Eye (tissue), 1 donor: ENCODE data around the gene SARS1.
A peak's percentile ranks its signal among the peaks of the same experiment; 100 is the strongest.

Experiments used
- DNase-seq: peaks from one replicate; pipeline ENCODE4 v3.0.0-alpha.2; 2015

The SARS1 gene

DNA sequence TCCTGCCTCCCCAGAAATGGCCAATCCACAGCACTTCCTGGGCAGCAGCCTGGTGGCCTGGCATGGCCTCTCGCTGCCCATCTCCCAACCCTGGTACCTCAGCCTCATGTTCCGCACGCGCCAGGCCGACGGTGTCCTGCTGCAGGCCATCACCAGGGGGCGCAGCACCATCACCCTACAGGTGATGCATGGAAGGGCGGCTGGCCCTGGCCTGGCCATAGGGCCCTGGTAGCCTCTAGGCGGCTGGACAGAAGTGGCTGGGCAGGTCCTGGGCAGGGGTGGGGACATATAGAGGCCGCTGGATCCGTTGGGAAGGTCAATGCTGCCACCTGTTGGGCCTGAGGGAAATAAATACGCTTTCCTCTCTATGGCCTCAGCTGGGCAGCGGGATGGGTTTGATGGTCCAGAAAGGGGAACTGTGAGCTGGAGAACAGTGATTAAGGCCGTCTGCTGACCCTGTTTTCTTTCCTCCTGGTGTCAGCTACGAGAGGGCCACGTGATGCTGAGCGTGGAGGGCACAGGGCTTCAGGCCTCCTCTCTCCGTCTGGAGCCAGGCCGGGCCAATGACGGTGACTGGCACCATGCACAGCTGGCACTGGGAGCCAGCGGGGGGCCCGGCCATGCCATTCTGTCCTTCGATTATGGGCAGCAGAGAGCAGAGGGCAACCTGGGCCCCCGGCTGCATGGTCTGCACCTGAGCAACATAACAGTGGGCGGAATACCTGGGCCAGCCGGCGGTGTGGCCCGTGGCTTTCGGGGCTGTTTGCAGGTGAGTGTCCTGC is 50.1 kb downstream of the SARS1 start:
- DNase-seq = peak; percentile 90

DNA sequence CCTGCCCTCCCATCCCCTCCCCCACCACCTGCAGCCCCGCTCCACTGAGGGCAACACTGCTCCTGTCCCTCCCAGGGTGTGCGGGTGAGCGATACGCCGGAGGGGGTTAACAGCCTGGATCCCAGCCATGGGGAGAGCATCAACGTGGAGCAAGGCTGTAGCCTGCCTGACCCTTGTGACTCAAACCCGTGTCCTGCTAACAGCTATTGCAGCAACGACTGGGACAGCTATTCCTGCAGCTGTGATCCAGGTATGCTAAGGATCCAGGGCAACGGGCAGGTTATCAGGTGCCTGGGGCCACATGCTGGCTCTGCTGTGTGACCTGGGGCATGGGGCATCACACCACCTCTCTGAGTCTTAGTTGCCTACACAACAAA is 50.6 kb downstream of the SARS1 start:
- DNase-seq = no peak

DNA sequence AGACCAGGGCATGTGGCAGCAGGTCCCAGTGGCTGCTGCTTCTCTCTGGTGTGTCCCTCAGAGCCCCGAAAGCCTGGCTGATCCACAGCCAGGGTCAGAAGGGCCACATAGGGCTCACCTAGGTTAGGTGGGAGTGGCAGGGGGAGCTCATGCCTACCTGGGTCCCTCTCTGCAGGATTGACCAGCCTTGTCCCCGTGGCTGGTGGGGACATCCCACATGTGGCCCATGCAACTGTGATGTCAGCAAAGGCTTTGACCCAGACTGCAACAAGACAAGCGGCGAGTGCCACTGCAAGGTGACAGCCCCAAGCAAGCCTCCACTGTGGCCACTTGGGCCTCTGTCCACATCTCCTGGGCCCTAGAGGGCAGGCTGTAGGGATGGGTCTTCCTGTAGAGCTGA is 51.3 kb downstream of the SARS1 start:
- DNase-seq = no peak

DNA sequence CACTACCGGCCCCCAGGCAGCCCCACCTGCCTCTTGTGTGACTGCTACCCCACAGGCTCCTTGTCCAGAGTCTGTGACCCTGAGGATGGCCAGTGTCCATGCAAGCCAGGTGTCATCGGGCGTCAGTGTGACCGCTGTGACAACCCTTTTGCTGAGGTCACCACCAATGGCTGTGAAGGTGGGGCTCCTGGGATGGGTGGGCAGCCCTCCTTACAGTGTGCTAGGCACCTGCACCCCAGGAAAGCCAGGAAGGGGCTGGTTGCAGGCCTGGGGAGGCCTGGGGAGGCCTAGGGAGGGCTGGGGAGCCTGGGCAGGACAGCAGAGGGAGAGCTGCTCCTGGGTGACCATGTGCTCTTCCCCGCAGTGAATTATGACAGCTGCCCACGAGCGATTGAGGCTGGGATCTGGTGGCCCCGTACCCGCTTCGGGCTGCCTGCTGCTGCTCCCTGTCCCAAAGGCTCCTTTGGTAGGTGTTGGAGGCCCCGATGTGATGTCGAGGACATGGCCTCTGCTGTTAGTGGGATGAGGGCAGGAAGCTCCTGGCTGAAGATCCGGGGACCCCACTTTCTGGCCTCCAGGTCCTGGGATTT is 52.1 kb downstream of the SARS1 start:
- no peak for DNase-seq

DNA sequence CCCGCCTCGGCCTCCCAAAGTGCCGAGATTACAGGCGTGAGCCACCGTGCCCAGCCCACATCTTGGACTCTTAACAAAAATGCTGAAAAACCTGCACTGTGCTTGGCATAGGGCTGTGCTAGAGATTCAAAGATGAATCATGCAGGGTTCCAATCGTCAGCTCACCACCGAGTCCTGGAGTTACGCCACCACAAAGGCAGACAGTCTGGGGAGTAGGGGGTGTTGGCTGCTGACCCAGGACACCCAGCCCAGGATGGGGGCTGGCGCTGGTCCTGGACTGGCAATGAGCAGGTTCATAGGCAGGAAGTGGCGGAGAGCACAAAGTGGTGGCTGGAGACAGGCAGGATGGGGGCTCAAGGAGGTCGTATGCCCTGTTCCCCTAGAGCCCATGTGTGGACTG is 53.2 kb downstream of the SARS1 start:
- no peak for DNase-seq

DNA sequence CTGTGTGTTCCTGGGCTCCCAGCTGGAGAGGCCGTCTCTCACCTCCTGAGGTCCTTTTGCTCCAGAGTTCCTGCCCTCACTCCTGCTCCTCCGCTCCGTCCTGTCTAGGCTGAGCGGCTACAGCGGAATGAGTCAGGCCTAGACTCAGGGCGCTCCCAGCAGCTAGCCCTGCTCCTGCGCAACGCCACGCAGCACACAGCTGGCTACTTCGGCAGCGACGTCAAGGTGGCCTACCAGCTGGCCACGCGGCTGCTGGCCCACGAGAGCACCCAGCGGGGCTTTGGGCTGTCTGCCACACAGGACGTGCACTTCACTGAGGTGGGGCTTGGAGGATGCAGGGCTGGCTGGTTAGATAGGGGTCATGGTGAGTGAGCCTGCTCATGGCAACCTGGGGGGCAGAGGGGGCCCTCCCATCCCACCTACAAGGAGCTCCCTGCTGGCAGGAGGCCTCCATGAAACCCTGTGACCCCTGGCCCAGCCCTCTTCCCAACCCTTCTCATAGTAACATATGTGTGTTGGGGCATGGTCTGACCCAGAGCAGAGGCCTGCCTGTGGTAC is 54.1 kb downstream of the SARS1 start:
- no peak for DNase-seq

DNA sequence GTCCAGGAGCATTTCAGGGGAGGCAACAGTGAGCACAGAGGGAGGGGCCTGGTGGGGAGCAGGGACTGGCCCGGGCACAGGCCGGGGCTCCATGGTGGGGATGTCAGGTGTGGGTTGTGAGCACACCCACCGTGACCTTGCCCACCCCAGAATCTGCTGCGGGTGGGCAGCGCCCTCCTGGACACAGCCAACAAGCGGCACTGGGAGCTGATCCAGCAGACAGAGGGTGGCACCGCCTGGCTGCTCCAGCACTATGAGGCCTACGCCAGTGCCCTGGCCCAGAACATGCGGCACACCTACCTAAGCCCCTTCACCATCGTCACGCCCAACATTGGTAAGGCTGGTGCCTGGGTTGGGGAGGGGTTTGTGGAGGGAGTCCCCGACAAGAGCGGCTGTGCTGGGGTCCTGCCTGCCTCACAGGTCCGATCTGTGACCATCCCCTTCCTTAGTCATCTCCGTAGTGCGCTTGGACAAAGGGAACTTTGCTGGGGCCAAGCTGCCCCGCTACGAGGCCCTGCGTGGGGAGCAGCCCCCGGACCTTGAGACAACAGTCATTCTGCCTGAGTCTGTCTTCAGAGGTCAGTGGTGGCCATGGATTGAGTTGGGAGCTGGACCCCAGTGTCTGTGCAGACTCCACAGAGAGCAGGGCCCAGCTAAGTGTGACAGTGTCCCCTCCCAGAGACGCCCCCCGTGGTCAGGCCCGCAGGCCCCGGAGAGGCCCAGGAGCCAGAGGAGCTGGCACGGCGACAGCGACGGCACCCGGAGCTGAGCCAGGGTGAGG is 54.9 kb downstream of the SARS1 start:
- no peak for DNase-seq

DNA sequence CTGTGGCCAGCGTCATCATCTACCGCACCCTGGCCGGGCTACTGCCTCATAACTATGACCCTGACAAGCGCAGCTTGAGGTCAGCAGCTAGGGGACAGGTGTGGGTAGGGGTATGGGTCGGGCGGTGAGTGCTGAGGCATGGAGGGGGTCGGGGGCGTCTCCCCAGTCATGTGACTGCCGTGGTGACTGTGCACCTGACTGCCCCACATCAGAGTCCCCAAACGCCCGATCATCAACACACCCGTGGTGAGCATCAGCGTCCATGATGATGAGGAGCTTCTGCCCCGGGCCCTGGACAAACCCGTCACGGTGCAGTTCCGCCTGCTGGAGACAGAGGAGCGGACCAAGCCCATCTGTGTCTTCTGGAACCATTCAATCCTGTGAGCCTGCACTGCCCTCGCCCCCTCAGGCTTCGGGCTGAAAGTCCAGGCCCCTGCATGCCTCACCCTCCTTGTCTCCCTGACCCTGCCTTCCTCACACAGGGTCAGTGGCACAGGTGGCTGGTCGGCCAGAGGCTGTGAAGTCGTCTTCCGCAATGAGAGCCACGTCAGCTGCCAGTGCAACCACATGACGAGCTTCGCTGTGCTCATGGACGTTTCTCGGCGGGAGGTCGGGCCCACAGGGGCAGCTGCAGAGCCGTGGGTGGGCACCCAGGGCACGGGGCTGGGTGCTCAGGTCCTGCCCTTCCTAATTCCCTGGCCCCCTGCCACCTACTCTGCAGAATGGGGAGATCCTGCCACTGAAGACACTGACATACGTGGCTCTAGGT is 55.7 kb downstream of the SARS1 start:
- DNase-seq = no peak

DNA sequence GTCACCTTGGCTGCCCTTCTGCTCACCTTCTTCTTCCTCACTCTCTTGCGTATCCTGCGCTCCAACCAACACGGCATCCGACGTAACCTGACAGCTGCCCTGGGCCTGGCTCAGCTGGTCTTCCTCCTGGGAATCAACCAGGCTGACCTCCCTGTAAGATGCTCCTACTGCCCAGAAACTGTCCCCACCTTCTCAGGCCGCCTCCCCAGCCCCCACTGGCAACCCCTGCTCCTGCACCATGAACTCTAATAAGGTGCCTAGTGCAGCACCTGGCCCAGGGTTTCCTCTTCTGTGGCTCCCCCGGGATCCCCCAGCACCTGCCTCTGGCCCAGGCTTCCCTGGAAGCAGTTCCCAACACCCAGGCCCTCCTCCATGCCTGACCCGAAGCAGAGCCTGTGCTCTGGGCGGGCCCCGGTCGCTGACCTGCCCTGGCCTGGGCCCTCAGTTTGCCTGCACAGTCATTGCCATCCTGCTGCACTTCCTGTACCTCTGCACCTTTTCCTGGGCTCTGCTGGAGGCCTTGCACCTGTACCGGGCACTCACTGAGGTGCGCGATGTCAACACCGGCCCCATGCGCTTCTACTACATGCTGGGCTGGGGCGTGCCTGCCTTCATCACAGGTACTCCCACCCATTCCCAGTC is 56.4 kb downstream of the SARS1 start:
- no peak for DNase-seq

DNA sequence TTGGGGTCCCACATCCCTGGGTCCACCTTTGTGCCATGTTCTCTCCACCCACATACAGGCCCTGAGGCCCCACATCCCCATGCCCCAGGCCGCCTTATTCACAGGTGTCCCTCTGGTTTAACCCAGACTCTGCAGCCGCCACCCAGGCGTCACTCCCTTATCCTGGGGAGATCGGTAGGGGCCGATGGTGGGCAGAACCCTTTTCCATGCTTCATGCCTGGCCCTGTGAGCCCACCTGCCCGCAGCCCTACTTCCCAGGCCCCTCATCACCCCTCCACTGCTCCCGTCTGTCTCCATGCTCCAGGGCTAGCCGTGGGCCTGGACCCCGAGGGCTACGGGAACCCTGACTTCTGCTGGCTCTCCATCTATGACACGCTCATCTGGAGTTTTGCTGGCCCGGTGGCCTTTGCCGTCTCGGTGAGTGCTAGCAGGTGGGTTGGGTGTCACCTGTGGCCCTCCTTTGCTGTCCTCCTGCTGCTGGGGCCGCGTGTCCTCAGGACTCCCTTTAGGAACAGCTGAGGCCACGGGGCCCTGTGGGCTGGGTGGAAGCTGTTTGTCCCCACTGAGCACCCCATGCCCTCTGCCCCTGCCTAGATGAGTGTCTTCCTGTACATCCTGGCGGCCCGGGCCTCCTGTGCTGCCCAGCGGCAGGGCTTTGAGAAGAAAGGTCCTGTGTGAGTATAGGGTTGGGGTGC is 57.1 kb downstream of the SARS1 start:
- no peak for DNase-seq

DNA sequence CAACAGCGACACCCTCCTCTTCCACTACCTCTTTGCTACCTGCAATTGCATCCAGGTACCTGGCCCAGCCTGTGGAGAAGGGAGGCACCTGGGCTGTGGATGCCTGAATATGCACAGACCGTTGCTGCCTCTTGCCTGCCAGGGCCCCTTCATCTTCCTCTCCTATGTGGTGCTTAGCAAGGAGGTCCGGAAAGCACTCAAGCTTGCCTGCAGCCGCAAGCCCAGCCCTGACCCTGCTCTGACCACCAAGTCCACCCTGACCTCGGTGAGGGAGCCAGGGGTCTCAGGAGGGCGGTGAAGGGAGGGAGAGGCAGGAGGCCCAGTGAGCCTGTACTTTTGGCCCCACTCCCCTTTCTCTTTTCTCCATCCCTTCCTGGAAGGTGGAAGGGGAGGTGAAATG is 57.7 kb downstream of the SARS1 start:
- no peak for DNase-seq

DNA sequence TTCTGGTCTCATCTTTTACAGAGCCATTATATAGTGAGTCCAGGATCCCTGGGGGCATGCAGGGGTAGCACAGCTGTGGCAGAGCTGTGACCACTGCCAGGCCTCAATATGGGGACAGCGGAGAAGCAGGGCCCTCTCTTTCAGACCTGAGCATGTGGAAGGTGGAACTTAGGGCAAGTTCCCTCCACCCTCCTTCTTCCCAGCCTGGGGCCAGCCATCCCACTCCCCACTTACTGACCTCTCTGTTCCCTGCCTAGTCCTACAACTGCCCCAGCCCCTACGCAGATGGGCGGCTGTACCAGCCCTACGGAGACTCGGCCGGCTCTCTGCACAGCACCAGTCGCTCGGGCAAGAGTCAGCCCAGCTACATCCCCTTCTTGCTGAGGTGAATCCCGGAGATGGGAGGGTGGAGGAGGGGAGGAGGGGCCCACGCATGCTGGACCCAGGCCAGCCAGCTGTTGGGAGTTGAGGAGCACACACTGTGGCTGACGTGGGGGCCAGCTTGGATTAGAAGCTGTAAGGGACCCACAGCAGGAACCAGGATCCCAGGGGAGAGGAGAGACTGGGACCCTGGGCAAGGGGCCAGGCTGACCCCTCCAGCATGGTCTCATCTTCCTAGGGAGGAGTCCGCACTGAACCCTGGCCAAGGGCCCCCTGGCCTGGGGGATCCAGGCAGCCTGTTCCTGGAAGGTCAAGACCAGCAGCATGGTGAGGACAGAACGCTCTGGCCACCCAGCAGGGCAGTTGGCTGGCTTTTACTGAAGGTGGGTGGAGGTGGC is 58.5 kb downstream of the SARS1 start:
- no peak for DNase-seq

DNA sequence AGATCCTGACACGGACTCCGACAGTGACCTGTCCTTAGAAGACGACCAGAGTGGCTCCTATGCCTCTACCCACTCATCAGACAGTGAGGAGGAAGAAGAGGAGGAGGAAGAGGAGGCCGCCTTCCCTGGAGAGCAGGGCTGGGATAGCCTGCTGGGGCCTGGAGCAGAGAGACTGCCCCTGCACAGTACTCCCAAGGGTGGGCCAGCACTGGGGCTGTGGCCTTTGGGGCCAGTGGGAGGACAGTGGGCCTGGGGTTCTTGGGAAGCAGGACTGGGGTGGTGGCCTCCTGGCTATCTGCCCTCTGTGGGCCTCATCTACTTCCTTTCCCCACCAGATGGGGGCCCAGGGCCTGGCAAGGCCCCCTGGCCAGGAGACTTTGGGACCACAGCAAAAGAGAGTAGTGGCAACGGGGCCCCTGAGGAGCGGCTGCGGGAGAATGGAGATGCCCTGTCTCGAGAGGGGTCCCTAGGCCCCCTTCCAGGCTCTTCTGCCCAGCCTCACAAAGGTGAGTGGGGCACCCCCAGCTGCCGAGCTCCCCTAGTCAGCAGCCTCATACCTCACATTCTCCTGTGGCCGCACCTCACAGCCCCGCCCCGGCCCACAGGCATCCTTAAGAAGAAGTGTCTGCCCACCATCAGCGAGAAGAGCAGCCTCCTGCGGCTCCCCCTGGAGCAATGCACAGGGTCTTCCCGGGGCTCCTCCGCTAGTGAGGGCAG is 59.3 kb downstream of the SARS1 start:
- DNase-seq = no peak

DNA sequence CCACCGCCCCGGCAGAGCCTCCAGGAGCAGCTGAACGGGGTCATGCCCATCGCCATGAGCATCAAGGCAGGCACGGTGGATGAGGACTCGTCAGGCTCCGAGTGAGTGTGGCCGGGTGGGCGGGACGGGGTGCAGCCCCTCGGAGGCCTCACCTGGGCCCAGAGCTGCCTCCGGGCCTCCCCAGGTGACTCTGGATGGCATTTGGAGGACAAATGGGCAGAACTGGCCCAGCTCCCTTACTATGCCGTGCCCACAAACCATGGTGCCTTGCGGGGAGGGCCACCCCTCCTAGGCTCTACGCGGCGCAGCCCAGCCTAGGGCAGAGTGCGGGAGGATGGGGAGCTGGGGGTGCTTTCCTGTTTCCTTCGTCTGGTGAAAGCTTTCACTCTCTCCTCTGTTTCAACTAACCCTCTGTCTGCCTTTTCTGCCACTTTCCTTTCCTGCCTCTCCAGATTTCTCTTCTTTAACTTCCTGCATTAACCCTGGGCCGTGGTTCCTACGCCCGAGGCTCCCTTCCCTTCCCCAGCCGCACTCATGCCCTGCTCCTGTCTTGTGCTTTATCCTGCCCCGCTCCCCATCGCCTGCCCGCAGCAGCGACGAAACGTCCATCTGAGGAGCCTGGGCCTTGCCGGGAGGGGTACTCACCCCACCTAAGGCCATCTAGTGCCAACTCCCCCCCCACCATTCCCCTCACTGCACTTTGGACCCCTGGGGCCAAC is 60.0 kb downstream of the SARS1 start:
- DNase-seq = no peak

DNA sequence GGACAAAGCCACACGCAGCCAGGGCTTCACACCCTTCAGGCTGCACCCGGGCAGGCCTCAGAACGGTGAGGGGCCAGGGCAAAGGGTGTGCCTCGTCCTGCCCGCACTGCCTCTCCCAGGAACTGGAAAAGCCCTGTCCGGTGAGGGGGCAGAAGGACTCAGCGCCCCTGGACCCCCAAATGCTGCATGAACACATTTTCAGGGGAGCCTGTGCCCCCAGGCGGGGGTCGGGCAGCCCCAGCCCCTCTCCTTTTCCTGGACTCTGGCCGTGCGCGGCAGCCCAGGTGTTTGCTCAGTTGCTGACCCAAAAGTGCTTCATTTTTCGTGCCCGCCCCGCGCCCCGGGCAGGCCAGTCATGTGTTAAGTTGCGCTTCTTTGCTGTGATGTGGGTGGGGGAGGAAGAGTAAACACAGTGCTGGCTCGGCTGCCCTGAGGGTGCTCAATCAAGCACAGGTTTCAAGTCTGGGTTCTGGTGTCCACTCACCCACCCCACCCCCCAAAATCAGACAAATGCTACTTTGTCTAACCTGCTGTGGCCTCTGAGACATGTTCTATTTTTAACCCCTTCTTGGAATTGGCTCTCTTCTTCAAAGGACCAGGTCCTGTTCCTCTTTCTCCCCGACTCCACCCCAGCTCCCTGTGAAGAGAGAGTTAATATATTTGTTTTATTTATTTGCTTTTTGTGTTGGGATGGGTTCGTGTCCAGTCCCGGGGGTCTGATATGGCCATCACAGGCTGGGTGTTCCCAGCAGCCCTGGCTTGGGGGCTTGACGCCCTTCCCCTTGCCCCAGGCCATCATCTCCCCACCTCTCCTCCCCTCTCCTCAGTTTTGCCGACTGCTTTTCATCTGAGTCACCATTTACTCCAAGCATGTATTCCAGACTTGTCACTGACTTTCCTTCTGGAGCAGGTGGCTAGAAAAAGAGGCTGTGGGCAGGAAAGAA is 61.1 kb downstream of the SARS1 start:
- peak; percentile 48 for DNase-seq

DNA sequence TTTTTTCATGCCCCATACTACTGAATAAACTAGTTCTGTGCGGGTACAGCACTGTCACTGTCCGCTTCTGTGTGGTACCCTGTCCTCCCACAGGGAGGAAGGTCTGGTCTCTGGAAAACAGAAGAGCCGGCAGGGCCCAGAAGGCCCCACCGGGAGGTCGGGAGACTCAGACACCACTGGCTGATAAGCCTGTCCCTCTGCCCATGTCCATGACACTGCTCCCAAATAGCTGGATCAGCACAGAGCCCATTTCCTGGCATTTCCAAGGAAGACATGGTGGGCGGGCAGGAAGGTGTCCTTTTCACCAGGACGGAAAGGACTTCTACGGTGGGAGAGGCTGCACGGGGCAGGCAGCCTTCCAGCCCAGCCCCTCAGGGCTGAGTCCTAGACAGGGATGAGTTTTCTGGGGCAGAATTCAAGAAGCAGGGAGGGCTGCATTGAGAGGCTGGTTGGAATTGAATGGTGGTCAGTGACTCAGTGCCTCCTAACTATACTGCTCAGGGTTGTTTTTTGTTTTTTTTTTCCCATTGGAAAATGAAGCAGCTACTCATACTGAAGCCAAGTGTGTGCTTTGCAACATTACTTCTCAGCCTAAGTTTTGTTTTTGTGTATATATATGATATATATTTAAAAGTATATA is 62.1 kb downstream of the SARS1 start:
- no peak for DNase-seq

DNA sequence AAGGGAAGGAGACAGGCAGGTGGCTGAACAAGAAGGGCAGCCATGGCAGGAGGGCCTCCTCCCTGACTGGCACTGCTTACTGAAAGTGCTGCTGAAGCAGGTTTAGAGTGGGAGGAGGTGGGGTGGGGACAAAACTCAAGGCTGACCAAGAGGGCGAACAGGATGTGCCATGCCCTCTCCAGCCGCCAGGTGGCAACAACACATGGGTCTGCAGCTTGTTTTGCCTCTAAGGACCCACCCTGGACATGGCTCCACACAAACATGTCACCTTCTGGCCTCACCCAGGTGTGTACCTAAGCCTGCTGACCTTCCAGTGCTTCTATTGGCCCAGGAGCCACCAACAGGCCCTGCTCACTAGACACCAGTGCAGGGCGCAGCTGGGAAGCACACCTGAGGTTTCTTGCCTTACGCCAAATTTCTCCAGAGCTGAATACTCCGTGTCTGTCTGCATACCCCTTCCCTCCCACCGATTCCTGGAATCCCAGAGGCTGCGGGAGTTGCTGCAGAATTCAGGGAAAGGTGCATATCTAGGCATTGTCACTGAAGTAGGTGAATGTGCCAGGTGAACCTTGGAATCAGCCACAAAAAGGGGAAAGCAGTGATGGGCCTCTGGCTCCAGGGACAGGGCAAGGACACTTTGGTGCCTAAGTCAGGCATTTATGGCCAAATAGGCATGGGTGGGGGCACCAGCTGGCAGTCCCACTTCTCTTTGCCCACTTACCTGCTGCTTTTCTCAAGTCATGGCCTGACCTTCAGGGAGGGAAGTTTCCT is 63.9 kb downstream of the SARS1 start:
- peak; percentile 87 for DNase-seq
